ENCODE measurements around the gene GPD2.

The GPD2 gene

DNA sequence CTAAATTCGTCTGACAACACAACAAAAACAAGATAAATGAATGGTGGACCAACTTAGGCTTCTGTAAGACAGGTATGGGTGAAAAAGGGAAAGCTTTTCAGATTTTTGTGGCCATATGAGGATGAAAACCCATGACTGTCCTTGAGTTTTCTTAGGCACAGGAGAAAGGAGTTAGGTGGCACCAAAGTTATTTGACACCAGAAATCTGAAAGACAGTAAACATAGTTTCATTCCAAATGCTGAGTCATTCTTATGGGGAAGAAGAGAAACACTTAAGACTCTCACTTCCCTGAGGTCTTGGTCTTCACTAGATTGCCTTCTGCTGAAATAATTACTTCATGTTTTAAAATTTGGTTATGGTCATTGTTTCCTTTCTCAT lies 5.2 kb upstream of the GPD2 start (continued):
- peak; percentile 62 for TF ChIP-seq ZNF366 (tag by site-specific recombination; conservative IDR thresholded peaks at IDR 0.05)
- no peak for TF ChIP-seq MEIS1 (CRISPR knock-in tag; IDR thresholded peaks at IDR 0.05; ENCODE audit: borderline replicate concordance)
- TF ChIP-seq SETDB1 (IDR thresholded peaks at IDR 0.05; ENCODE audit: insufficient read length, low read length): no peak
- no peak for TF ChIP-seq ZNF530 (tag by site-specific recombination; IDR thresholded peaks at IDR 0.05; ENCODE audit: low read depth)
- no peak for TF ChIP-seq ZFHX2 (tag by site-specific recombination; conservative IDR thresholded peaks at IDR 0.05)
- TF ChIP-seq ZSCAN30 (tag by site-specific recombination; IDR thresholded peaks at IDR 0.05): peak; percentile 23; the same call in 1 of the 2 replicates
- no peak for TF ChIP-seq ZNF138 (tag by site-specific recombination; IDR thresholded peaks at IDR 0.05; ENCODE audit: borderline replicate concordance)
- TF ChIP-seq ZNF132 (tag by site-specific recombination; IDR thresholded peaks at IDR 0.05; ENCODE audit: borderline replicate concordance): no peak
- TF ChIP-seq ZNF776 (tag by site-specific recombination; IDR thresholded peaks at IDR 0.05; ENCODE audit: borderline replicate concordance): no peak
- TF ChIP-seq ZBTB1 (tag by site-specific recombination; IDR thresholded peaks at IDR 0.05): no peak
- no peak for TF ChIP-seq ZNF416 (tag by site-specific recombination; IDR thresholded peaks at IDR 0.05)
- TF ChIP-seq, protein P1, sequence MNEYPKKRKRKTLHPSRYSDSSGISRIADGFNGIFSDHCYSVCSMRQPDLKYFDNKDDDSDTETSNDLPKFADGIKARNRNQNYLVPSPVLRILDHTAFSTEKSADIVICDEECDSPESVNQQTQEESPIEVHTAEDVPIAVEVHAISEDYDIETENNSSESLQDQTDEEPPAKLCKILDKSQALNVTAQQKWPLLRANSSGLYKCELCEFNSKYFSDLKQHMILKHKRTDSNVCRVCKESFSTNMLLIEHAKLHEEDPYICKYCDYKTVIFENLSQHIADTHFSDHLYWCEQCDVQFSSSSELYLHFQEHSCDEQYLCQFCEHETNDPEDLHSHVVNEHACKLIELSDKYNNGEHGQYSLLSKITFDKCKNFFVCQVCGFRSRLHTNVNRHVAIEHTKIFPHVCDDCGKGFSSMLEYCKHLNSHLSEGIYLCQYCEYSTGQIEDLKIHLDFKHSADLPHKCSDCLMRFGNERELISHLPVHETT (tag by site-specific recombination; IDR thresholded peaks at IDR 0.05): no peak
- no peak for TF ChIP-seq ZBTB17 (tag by site-specific recombination; IDR thresholded peaks at IDR 0.05)
- no peak for TF ChIP-seq ZBTB8A (tag by site-specific recombination; IDR thresholded peaks at IDR 0.05)
- TF ChIP-seq ZSCAN23 (tag by site-specific recombination; IDR thresholded peaks at IDR 0.05): no peak
- TF ChIP-seq, protein P2, sequence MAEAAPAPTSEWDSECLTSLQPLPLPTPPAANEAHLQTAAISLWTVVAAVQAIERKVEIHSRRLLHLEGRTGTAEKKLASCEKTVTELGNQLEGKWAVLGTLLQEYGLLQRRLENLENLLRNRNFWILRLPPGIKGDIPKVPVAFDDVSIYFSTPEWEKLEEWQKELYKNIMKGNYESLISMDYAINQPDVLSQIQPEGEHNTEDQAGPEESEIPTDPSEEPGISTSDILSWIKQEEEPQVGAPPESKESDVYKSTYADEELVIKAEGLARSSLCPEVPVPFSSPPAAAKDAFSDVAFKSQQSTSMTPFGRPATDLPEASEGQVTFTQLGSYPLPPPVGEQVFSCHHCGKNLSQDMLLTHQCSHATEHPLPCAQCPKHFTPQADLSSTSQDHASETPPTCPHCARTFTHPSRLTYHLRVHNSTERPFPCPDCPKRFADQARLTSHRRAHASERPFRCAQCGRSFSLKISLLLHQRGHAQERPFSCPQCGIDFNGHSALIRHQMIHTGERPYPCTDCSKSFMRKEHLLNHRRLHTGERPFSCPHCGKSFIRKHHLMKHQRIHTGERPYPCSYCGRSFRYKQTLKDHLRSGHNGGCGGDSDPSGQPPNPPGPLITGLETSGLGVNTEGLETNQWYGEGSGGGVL (tag by site-specific recombination; IDR thresholded peaks at IDR 0.05): no peak
- TF ChIP-seq ZNF629 (tag by site-specific recombination; IDR thresholded peaks at IDR 0.05): peak; percentile 26; the same call in 1 of the 2 replicates
- TF ChIP-seq, protein P3, sequence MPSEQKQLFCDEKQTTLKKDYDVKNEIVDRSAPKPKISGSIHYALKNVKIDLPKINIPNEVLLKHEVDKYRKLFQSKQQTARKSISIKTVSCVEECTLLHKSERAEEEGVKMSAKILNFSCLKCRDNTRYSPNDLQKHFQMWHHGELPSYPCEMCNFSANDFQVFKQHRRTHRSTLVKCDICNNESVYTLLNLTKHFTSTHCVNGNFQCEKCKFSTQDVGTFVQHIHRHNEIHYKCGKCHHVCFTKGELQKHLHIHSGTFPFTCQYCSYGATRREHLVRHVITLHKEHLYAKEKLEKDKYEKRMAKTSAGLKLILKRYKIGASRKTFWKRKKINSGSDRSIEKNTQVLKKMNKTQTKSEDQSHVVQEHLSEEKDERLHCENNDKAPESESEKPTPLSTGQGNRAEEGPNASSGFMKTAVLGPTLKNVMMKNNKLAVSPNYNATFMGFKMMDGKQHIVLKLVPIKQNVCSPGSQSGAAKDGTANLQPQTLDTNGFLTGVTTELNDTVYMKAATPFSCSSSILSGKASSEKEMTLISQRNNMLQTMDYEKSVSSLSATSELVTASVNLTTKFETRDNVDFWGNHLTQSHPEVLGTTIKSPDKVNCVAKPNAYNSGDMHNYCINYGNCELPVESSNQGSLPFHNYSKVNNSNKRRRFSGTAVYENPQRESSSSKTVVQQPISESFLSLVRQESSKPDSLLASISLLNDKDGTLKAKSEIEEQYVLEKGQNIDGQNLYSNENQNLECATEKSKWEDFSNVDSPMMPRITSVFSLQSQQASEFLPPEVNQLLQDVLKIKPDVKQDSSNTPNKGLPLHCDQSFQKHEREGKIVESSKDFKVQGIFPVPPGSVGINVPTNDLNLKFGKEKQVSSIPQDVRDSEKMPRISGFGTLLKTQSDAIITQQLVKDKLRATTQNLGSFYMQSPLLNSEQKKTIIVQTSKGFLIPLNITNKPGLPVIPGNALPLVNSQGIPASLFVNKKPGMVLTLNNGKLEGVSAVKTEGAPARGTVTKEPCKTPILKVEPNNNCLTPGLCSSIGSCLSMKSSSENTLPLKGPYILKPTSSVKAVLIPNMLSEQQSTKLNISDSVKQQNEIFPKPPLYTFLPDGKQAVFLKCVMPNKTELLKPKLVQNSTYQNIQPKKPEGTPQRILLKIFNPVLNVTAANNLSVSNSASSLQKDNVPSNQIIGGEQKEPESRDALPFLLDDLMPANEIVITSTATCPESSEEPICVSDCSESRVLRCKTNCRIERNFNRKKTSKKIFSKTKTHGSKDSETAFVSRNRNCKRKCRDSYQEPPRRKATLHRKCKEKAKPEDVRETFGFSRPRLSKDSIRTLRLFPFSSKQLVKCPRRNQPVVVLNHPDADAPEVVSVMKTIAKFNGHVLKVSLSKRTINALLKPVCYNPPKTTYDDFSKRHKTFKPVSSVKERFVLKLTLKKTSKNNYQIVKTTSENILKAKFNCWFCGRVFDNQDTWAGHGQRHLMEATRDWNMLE (tag by site-specific recombination; conservative IDR thresholded peaks at IDR 0.05; ENCODE audit: low read depth): no peak
- no peak for TF ChIP-seq ZNF473 (tag by site-specific recombination; IDR thresholded peaks at IDR 0.05)
- TF ChIP-seq ZNF423 (tag by site-specific recombination; IDR thresholded peaks at IDR 0.05): no peak
- TF ChIP-seq ZNF544 (tag by site-specific recombination; IDR thresholded peaks at IDR 0.05): no peak
- no peak for TF ChIP-seq ZBTB48 (tag by site-specific recombination; IDR thresholded peaks at IDR 0.05)
- TF ChIP-seq ZNF335 (tag by site-specific recombination; conservative IDR thresholded peaks at IDR 0.05): no peak; the same call in 1 of the 2 replicates
- no peak for TF ChIP-seq HOXA7 (CRISPR knock-in tag; IDR thresholded peaks at IDR 0.05; ENCODE audit: borderline replicate concordance)
- TF ChIP-seq, protein P4, sequence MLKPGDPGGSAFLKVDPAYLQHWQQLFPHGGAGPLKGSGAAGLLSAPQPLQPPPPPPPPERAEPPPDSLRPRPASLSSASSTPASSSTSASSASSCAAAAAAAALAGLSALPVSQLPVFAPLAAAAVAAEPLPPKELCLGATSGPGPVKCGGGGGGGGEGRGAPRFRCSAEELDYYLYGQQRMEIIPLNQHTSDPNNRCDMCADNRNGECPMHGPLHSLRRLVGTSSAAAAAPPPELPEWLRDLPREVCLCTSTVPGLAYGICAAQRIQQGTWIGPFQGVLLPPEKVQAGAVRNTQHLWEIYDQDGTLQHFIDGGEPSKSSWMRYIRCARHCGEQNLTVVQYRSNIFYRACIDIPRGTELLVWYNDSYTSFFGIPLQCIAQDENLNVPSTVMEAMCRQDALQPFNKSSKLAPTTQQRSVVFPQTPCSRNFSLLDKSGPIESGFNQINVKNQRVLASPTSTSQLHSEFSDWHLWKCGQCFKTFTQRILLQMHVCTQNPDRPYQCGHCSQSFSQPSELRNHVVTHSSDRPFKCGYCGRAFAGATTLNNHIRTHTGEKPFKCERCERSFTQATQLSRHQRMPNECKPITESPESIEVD (tag by site-specific recombination; IDR thresholded peaks at IDR 0.05): peak; percentile 18; the same call in 1 of the 2 replicates
- no peak for TF ChIP-seq SP3 (tag by site-specific recombination; IDR thresholded peaks at IDR 0.05)
- TF ChIP-seq ZNF239 (tag by site-specific recombination; IDR thresholded peaks at IDR 0.05): no peak
- TF ChIP-seq ZNF114 (tag by site-specific recombination; IDR thresholded peaks at IDR 0.05): no peak
- TF ChIP-seq, protein P5, sequence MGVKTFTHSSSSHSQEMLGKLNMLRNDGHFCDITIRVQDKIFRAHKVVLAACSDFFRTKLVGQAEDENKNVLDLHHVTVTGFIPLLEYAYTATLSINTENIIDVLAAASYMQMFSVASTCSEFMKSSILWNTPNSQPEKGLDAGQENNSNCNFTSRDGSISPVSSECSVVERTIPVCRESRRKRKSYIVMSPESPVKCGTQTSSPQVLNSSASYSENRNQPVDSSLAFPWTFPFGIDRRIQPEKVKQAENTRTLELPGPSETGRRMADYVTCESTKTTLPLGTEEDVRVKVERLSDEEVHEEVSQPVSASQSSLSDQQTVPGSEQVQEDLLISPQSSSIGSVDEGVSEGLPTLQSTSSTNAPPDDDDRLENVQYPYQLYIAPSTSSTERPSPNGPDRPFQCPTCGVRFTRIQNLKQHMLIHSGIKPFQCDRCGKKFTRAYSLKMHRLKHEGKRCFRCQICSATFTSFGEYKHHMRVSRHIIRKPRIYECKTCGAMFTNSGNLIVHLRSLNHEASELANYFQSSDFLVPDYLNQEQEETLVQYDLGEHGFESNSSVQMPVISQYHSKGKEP (tag by site-specific recombination; IDR thresholded peaks at IDR 0.05): no peak
- no peak for TF ChIP-seq GLIS2 (tag by site-specific recombination; IDR thresholded peaks at IDR 0.05)
- TF ChIP-seq FEZF1 (tag by site-specific recombination; IDR thresholded peaks at IDR 0.05): no peak
- no peak for TF ChIP-seq ZNF2 (tag by site-specific recombination; IDR thresholded peaks at IDR 0.05)
